Fibroblast of skin of left quadriceps (primary cell): Measurements from ENCODE around the gene ZNF302.
A peak's percentile ranks its signal among the peaks of the same experiment; 100 is the strongest.
"Not testable (repeated sequence)": the region's sequence is repeated elsewhere in the genome, so short reads cannot be mapped to it uniquely, and the experiment has no call there.

Source experiments
- DNase-seq, 2 experiments: peaks; one replicate each; pipeline ENCODE4 v3.0.0-alpha.2; 2013; ENCODE audit warnings: low read depth in 2 of 2

The ZNF302 gene

DNA sequence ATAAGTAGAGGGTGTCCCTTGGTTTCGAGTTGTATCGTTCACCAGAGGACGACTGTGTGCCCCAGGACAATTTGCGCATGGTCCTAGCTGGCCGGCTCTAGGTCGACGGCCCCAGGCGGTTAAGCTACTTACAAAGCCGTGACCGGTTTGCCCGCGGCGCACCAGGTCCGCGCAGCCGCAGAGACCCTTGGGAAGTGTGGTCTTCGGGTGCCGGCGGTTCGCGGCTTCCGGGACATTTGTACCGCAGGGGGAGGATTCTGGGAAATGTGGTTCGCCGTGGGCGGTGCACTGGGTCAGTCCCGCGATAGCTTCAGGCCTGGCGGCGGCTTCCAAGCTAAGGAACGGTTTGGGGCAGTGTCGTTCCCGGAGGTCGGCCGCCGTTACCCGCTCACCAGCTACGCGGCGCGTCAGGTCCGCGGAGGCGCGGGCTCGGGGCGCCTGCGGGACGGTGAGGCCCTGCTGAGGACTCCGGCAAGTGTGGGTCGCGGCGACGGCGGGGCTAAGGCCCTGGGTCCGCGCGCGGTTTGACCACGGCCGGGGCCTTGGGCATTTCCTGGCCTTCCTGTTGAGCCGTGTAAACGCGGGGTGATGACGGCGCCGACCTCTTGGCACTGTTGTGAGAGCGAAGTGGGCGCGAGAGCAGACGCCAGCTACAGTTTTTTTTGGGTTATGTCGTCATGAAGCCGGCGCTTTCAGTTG is at the start of gene ZNF302:
TSS of gene ZNF302 (plus strand) at position 293 of the 699 bp plus-strand sequence. CDS start 1,127 bp downstream, outside the sequence.
- DNase-seq, result peak; percentile 91 to 92

DNA sequence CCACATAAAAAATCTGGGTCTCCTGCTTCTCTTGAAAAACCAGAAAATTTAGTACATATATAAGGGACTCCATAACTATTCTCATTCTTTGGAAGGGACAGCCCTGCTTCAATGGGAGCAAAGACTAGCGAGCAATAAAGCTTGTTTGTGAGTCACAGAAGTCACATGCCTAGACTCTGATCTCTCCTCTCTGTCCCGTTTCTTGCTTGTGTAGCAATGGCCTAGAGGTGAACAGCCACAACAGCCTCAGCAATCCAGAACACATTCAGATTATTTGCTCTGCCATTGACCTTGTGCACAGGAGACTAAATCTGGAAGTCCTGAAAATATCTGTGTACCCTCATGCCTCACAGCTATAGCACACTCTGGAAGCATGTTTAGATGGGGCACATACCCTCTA is 43.7 kb upstream of the ZNF302 start:
- DNase-seq, result no peak

DNA sequence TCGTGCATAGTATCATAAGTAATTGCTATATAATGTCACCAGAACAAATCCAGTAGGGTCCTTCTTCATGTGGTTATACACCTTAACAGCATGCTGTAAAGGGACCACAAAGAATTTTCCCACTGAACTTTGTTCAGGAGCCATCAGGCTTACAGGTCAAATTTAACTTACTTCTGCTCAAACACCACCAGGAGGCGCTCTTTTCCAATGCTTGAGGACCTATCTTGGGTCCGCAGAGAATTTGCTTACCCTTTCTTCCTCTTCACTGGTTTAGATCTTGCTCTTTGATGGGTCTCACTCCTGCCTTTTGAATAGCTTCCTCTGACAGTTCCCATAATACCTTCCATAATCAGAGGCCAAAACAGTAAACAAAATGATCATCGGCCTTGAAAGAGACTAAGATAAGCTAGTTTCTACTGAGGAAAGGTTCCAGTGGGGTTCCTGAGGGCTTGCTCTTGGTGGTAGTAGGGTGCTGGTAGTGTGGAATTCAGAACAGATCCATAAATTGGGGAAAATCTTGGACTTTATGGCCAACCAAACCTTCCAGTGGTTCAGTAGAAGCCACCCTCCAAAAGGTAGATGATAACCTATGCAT is 37.9 kb upstream of the ZNF302 start:
- peak; percentile 45 to 54 for DNase-seq

DNA sequence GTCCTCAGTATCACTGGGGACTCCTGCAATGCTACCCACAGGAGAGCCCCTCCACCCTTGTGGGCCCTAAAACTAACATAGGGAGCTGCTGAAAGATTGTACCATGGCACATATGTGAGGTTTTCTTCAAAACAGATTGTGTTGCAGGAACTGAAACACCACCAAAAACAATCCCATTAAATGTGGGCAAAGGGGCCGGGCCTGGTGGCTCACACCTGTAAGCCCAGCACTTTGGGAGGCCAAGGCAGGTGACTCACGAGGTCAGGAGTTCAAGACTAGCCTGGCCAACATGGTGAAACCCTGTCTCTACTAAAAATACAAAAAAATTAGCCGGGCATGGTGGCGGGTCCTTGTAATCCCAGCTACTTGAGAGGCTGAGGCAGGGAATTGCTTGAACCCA is 35.2 kb upstream of the ZNF302 start:
- DNase-seq, result no peak

DNA sequence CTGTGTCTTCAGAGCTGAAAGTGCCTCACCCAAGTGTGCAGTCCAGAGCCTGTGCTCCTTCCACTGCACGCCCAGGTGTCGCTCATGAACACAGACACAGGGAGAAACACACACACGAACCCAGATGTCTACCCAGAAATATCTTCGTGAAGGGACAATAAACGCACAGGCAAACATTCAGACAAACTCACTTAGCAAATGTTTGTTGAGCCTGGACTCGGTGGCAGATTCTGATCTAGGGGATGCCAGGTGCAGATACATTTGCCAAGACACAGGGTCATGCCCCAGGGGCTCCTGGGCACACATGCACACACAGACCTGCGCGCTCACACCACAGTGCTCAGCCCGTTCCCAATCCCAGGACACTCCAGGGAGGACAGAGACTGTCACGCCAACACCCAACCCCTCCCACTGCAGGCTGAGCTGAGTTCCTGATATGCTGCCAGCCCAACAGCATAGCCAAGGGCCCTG is 32.5 kb upstream of the ZNF302 start:
- no peak for DNase-seq

GRCh38 chr19:34645551-34645950 is 31.9 kb upstream of the ZNF302 start:
- DNase-seq, result no peak

- DNase-seq, result no peak
These were observed 27.5 kb upstream of the ZNF302 start for GRCh38 chr19:34649886-34650543.

GRCh38 chr19:34651747-34652146 is 25.7 kb upstream of the ZNF302 start:
- no peak for DNase-seq

DNA sequence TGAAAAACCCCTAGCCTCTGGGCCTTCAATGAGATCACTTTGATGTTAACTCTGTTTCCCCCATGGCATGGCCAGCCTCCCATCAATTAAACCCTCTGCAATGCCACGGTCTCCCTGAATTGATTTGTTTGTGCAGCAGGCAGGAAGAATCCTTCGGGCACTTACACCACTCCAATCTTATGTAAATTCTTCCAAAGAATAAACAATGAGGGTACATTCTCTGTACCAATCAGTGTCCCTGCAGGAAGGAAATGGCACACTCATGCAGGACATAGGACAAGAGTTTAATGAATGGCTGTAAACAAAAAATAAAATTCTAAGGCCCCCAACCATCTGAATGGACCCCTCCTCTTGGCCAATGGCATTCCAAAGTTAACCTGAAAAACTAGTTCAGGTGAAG is 22.7 kb upstream of the ZNF302 start:
- no peak for DNase-seq

GRCh38 chr19:34655651-34656050 is 21.8 kb upstream of the ZNF302 start:
- no peak for DNase-seq

DNA sequence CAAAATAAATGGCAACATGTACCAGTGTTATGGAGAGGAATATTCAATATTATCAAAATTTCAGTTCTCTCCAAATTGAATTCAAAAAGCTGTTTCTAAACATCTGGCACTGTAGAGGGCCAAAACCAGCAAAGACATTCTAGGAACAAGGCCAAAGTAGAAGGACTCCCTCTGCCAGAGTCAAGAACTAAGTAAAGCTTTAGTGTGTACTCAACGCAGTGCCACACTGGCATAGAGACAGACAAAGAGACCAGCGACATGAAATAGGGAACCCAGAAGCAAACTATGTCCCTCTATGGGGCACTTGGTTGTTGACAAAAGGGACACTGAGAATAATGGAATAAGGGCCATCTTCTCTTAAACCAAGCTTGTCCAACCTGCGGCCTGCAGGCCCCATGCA is 16.1 kb upstream of the ZNF302 start:
- no peak for DNase-seq

DNA sequence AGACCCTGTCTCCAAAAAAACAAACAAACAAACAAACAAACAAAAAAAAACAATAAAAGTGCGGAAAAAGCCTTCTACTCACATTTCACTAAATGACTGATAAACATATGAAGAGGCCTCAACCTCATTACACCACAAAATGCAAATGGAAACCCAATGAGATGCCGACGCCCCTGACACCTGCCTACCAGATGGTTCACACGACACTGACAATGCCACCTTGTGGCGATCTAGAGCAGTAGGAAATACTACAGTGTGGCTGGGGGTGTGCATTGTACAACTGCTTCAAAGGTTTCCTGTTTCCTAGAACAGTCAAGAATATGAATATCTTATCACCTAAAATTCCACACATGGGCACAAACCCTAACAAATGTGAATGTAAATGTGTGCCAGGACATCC is 14.6 kb upstream of the ZNF302 start:
- DNase-seq, result no peak

DNA sequence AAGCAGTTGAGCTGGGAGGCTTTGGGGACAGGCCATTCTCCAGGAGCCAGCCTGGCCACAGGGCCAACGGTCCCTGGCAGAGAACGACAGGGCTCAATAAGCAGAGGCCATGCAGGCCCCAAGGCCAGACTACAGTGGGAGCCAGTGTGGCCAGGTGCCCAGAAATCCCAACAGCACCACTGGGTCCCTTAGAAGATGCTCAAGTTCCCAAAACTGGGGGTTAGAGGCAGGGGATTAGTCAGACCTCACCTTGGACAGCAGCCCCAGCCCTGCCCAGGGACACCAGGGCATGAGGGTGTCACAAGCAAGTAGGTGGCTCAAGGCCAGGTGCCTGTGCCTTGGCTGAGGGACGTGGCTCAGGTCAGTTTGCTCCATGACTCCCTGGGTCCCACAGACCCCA is 13.3 kb upstream of the ZNF302 start:
- DNase-seq, result no peak

DNA sequence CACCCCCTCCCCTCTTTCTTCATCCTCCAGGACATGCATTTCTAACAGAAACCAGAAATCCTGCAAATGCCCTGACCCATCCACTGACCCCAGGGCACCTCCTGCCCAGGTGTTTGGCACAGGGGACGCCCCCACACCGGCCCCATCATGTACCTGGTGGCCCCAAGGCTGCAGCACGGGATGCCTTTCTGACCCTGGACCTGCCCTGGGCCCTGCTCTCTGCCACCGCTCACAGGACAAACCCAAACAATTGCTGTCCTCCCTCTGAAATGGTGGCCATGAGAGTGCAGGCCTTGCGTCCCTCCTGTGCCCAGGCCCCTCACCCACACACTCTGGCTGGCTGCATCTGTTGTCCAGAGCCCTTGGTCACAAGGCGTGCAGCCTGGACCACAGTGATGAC is 12.6 kb upstream of the ZNF302 start:
- no peak for DNase-seq

GRCh38 chr19:34665275-34665674 is 12.2 kb upstream of the ZNF302 start:
- not testable (repeated sequence) for DNase-seq

GRCh38 chr19:34666200-34666957 is 11.1 kb upstream of the ZNF302 start:
- DNase-seq, result no peak

DNA sequence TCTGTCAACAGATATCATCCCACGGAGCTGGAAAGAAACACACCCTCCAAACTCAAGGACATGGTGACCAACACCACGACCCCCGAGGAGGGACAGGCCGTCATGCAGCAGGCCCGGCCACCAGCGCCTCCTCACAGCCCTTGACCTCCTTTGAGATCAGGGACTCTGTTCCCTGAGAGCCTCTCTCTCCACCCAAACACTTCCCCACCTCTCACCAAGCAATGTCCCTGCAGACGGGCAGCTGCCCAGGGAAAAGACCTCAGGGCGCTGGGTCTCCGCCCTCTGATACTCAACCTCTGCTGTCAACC is 10.6 kb upstream of the ZNF302 start:
- no peak for DNase-seq

GRCh38 chr19:34667349-34668076 is 10.0 kb upstream of the ZNF302 start:
- no peak for DNase-seq

DNA sequence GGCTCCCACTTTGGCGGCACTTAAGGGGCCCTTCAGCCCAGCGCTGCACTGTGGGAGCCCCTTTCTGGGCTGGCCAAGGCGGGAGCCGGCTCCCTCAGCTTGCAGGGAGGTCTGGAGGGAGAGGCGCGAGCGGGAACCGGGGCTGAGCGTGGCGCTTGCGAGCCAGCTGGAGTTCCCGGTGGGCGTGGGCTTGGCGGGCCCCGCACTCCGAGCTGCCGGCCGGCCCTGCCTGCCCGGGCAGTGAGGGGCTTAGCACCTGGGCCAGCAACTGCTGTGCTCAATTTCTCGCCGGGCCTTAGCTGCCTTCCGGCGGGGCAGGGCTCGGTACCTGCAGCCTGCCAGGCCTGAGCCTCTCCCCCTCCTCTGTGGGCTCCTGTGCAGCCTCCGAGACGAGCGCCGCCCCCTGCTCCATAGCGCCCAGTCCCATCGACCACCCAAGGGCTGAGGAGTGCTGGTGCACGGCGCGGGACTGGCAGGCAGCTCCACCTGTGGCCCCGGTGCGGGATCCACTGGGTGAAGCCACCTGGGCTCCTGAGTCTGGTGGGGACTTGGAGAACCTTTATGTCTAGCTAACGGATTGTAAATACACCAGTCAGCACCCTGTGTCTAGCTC is 9.3 kb upstream of the ZNF302 start:
- DNase-seq, result not testable (repeated sequence)

DNA sequence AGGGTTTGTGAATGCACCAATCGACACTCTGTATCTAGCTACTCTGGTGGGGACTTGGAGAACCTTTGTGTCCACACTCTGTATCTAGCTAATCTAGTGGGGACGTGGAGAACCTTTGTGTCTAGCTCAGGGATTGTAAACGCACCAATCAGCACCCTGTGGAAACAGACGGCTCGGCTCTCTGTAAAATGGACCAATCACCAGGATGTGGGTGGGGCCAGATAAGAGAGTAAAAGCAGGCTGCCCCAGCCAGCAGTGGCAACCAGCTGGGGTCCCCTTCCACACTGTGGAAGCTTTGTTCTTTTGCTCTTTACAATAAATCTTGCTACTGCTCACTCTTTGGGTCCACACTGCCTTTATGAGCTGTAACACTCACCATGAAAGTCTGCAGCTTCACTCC is 8.8 kb upstream of the ZNF302 start:
- not testable (repeated sequence) for DNase-seq

DNA sequence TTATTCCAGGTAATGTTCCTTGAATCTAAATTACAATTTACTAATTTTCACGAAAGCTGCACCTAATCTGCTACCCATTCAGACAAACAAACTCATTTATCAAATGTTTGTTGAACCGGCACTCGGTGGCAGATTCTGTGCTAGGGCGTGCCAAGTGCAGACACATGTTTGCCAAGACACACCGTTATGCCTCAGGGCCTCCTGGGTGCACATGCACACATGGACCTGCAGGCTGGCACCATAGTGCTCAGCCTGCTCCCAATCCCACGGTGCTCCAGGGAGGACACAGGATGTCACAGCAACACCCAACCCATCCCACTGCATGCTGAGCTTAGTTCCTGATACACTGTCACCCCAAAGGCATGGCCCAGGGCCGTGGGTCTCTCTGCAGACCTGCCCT is 8.2 kb upstream of the ZNF302 start:
- DNase-seq, result no peak
